HepG2 (cell line): Measurements from ENCODE around the gene UBAP1L. TPM values are rescaled to one million over a fixed set of nuclear protein-coding genes. Genes with fewer than 3 reads are reported as not detected.

Experiments used
- ARID5B ChIP-seq: IDR thresholded peaks from 2 replicates; pipeline ENCODE4 v1.4.0; 2020; ENCODE audit warnings: mild to moderate bottlenecking, missing genetic modification reagents
- ASH2L ChIP-seq: fragments of 300-600, 200-600 bp; sonication (generic); IDR thresholded peaks from 2 replicates; pipeline ENCODE4 v1.7.0; 2017; ENCODE audit warnings: low read depth, mild to moderate bottlenecking, moderate library complexity, mixed read lengths, low read length; ENCODE audit not compliant: insufficient read length
- CAMTA2 ChIP-seq: sonication (generic); formaldehyde crosslinking; IDR thresholded peaks from 2 replicates; pipeline ENCODE4 v1.4.0; 2020; ENCODE audit warnings: mild to moderate bottlenecking, missing genetic modification reagents, borderline replicate concordance
- CBX5 ChIP-seq: sonication (generic); formaldehyde crosslinking; IDR thresholded peaks from 2 replicates; pipeline ENCODE4 v1.4.0; 2020; ENCODE audit warnings: missing genetic modification reagents, borderline replicate concordance
- EEA1 ChIP-seq: sonication (generic); formaldehyde crosslinking; IDR thresholded peaks from 2 replicates; pipeline ENCODE4 v1.5.1; 2020; ENCODE audit warnings: mild to moderate bottlenecking, missing genetic modification reagents, borderline replicate concordance
- HNF4G ChIP-seq, 2 experiments: sonication (generic) in 1 of 2; formaldehyde crosslinking in 1 of 2; IDR thresholded peaks; 2 replicates each; pipeline versions ENCODE4 v1.4.0 to v1.6.1; 2011 to 2020; ENCODE audit warnings: borderline replicate concordance in 2 of 2, low read depth in 2 of 2, mild to moderate bottlenecking in 2 of 2, low read length in 1 of 2, missing genetic modification reagents in 1 of 2, moderate library complexity in 1 of 2
- IRF2 ChIP-seq: IDR thresholded peaks from 2 replicates; pipeline ENCODE4 v1.6.1; 2018; ENCODE audit warnings: missing genetic modification reagents, missing compliant biosample characterization
- ISL2 ChIP-seq: sonication (generic); formaldehyde crosslinking; IDR thresholded peaks from 2 replicates; pipeline ENCODE4 v1.5.0; 2020; ENCODE audit warnings: missing genetic modification reagents
- JUN ChIP-seq: sonication (generic); formaldehyde crosslinking; IDR thresholded peaks from 2 replicates; pipeline ENCODE4 v1.4.0; 2020; ENCODE audit warnings: mild to moderate bottlenecking, missing genetic modification reagents
- SRSF9 ChIP-seq: fragments of 200-400 bp; formaldehyde crosslinking; IDR thresholded peaks from 2 replicates; pipeline ENCODE4 v1.6.1; 2018; ENCODE audit warnings: borderline replicate concordance, mild to moderate bottlenecking, low read depth, low read length; ENCODE audit not compliant: insufficient read depth, poor library complexity, severe bottlenecking
- YEATS4 ChIP-seq: sonication (generic); formaldehyde crosslinking; IDR thresholded peaks from 2 replicates; pipeline ENCODE4 v1.4.0; 2020; ENCODE audit warnings: missing genetic modification reagents, borderline replicate concordance
- ZBTB14 ChIP-seq: sonication (generic); formaldehyde crosslinking; IDR thresholded peaks from 2 replicates; pipeline ENCODE4 v1.4.0; 2020; ENCODE audit warnings: missing genetic modification reagents
- ZMAT3 ChIP-seq: sonication (generic); formaldehyde crosslinking; conservative IDR thresholded peaks from 2 replicates; pipeline ENCODE4 v1.7.0; 2021; ENCODE audit warnings: missing genetic modification reagents
- ZNF274 ChIP-seq: sonication (generic); formaldehyde crosslinking; IDR thresholded peaks from 2 replicates; pipeline ENCODE4 v1.5.1; 2020; ENCODE audit warnings: mild to moderate bottlenecking, missing genetic modification reagents
- ZNF30 ChIP-seq: sonication (generic); formaldehyde crosslinking; IDR thresholded peaks from 2 replicates; pipeline ENCODE4 v1.5.0; 2020; ENCODE audit warnings: mild to moderate bottlenecking, missing genetic modification reagents
- ZNF484 ChIP-seq: sonication (generic); formaldehyde crosslinking; IDR thresholded peaks from 2 replicates; pipeline ENCODE4 v1.5.1; 2020; ENCODE audit warnings: mild to moderate bottlenecking, low read depth, missing genetic modification reagents, borderline replicate concordance
- ZNF569 ChIP-seq: sonication (generic); formaldehyde crosslinking; IDR thresholded peaks from 2 replicates; pipeline ENCODE4 v1.5.0; 2020; ENCODE audit warnings: mild to moderate bottlenecking, missing genetic modification reagents, moderate library complexity, borderline replicate concordance
- ZNF574 ChIP-seq: sonication (generic); formaldehyde crosslinking; IDR thresholded peaks from 2 replicates; pipeline ENCODE4 v1.4.0; 2020; ENCODE audit warnings: missing genetic modification reagents
- polyA plus RNA-seq, 8 experiments: library from polyadenylated mRNA; depleted of rRNA in 3 of 8; stranded (reverse) in 7 of 8; unstranded in 1 of 8; fragments of >200 nt; fragmentation: Illumina TruSeq in 4 of 8; extraction: Trizol in 4 of 8; gene quantifications; 2 replicates each; pipeline versions ENCODE4 v1.2.1 to v1.2.3, GENCODE V29; 2011 to 2016; ENCODE audit warnings: low read depth in 4 of 8, missing spikeins in 1 of 8, mixed read lengths in 1 of 8; ENCODE audit not compliant: insufficient read depth in 1 of 8
- total RNA-seq, 5 experiments: library from RNA; depleted of rRNA; stranded (reverse); fragments of >200 nt; fragmentation: Illumina TruSeq; extraction: Trizol; gene quantifications; 2 replicates each; pipeline ENCODE4 v1.2.3, GENCODE V29; 2016; ENCODE audit warnings: low read depth in 1 of 5

UBAP1L gene
- total and polyA plus RNA-seq, 2 of the 13 experiments (the other 11 are each of a cell fraction or from before 2014, with no cell fraction given), result 0.86 to 1.4 TPM

- TF ChIP-seq ISL2 (CRISPR knock-in tag) (no peak), IRF2 (0 out of 2 replicates have a peak, but pooled peaks have one; percentile 15), ZNF30 (CRISPR knock-in tag) (no peak), SRSF9 (no peak), CAMTA2 (CRISPR knock-in tag) (no peak; the same call in 1 of the 2 replicates), ZNF574 (no peak), HNF4G (IDR thresholded peaks at IDR 0.05; ENCODE audit: borderline replicate concordance, low read depth, low read length) (no peak), HNF4G (CRISPR knock-in tag; IDR thresholded peaks at IDR 0.05; ENCODE audit: borderline replicate concordance, low read depth) (0 out of 2 replicates have a peak, but pooled peaks have one; percentile 17), ZMAT3 (no peak), ZBTB14 (CRISPR knock-in tag) (0 out of 2 replicates have a peak, but pooled peaks have one; percentile 24), ZNF569 (no peak), CBX5 (CRISPR knock-in tag) (no peak), ASH2L (peak; percentile 74), ARID5B (CRISPR knock-in tag) (no peak; the same call in 1 of the 2 replicates), ZNF484 (no peak), ZNF274 (0 out of 2 replicates have a peak, but pooled peaks have one; percentile 26), JUN (CRISPR knock-in tag) (no peak), EEA1 (CRISPR knock-in tag) (peak; percentile 75), YEATS4 (CRISPR knock-in tag) (no peak; the same call in 1 of the 2 replicates)
Observed at GRCh38 chr15:65132878-65133547, 18.0 kb upstream of the UBAP1L start (continued).
